H1 (cell line): ENCODE results near the gene C5orf46. TPM values are rescaled to one million over a fixed set of nuclear protein-coding genes. Genes with fewer than 3 reads are reported as not detected.

Source experiments
- CTCF ChIA-PET: fragments of 300-600 bp; sonication (Branson Sonifier 250); formaldehyde crosslinking; loops from one replicate; lab custom pipeline; 2021; ENCODE audit not compliant: partially characterized antibody; lab: Charles Lee
- POLR2A ChIA-PET: fragments of 300-600 bp; sonication (Branson Sonifier 250); formaldehyde crosslinking; loops from one replicate; lab custom pipeline; 2021; ENCODE audit warnings: inconsistent platforms; ENCODE audit not compliant: partially characterized antibody; lab: Charles Lee
- DNase-seq, 2 experiments: peaks; one replicate each; pipeline versions ENCODE4 v3.0.0 to v3.0.0-alpha.2; 2010 to 2022; ENCODE audit warnings: low spot score in 2 of 2, low read depth in 1 of 2, mixed read lengths in 1 of 2
- FAIRE-seq: peaks from 2 replicates; lab custom pipeline; 2011; peaks lifted over from hg19 to GRCh38; lab: Jason Lieb, UNC
- H2AFZ ChIP-seq: 2 replicates; pipeline ENCODE4 v1.8.1; 2012; ENCODE audit warnings: low read length, inconsistent platforms
- H2AK5ac ChIP-seq: 2 replicates; pipeline ENCODE4 v1.6.1; 2013; ENCODE audit warnings: low read depth, low read length
- H2BK120ac ChIP-seq: replicated peaks from 2 replicates; pipeline ENCODE3; 2013; ENCODE audit warnings: low read depth, low read length, inconsistent platforms
- H2BK12ac ChIP-seq: 2 replicates; pipeline ENCODE4 v1.6.1; 2013; ENCODE audit warnings: low read depth, low read length
- H2BK15ac ChIP-seq: 2 replicates; pipeline ENCODE4 v1.6.1; 2013; ENCODE audit warnings: low read length
- H2BK20ac ChIP-seq: 2 replicates; pipeline ENCODE4 v1.6.1; 2013; ENCODE audit warnings: low read length
- H2BK5ac ChIP-seq: 2 replicates; pipeline ENCODE4 v1.6.1; 2013; ENCODE audit warnings: low read depth, low read length
- H3K14ac ChIP-seq: 2 replicates; pipeline ENCODE4 v1.6.1; 2013; ENCODE audit warnings: inconsistent platforms; ENCODE audit not compliant: insufficient read length
- H3K18ac ChIP-seq: 2 replicates; pipeline ENCODE4 v1.6.1; 2013; ENCODE audit warnings: low read length; ENCODE audit errors: extremely low read depth
- H3K23ac ChIP-seq: 2 replicates; pipeline ENCODE4 v1.6.1; 2013; ENCODE audit warnings: inconsistent platforms; ENCODE audit not compliant: insufficient read length
- H3K23me2 ChIP-seq: 2 replicates; pipeline ENCODE4 v1.6.1; 2013; ENCODE audit warnings: low read depth, low read length
- H3K27ac ChIP-seq: 2 replicates; pipeline ENCODE4 v1.6.1; 2011; ENCODE audit warnings: low read depth, low read length, inconsistent platforms
- H3K27me3 ChIP-seq, 4 experiments: replicated peaks in 1 of 4; 1 replicate in 1 of 4; 2 replicates in 3 of 4; pipeline versions ENCODE4 v1.6.1 to v1.8.1; 2011 to 2013; ENCODE audit warnings: low read length in 3 of 4, mild to moderate bottlenecking in 3 of 4, inconsistent platforms in 2 of 4, mixed read lengths in 2 of 4, moderate library complexity in 1 of 4; ENCODE audit not compliant: control insufficient read depth in 3 of 4, insufficient read depth in 3 of 4; ENCODE audit errors: extremely low read depth in 1 of 4
- H3K36me3 ChIP-seq, 4 experiments: 2 replicates each; pipeline versions ENCODE4 v1.6.1 to v1.8.1; 2011 to 2013; ENCODE audit warnings: mild to moderate bottlenecking in 4 of 4, low read length in 3 of 4, moderate library complexity in 2 of 4, control low read depth in 1 of 4, inconsistent platforms in 1 of 4; ENCODE audit not compliant: insufficient read depth in 4 of 4, control insufficient read depth in 2 of 4
- H3K4ac ChIP-seq: replicated peaks from 2 replicates; pipeline ENCODE3; 2013; ENCODE audit warnings: low read length, low read depth, mixed read lengths, inconsistent platforms; ENCODE audit not compliant: insufficient read length
- H3K4me1 ChIP-seq, 4 experiments: replicated peaks in 1 of 4; 1 replicate in 1 of 4; 2 replicates in 3 of 4; pipeline versions ENCODE4 v1.6.1 to v1.8.1; 2011 to 2013; ENCODE audit warnings: low read length in 3 of 4, inconsistent platforms in 2 of 4, mixed read lengths in 1 of 4; ENCODE audit not compliant: insufficient read depth in 4 of 4, control insufficient read depth in 3 of 4
- H3K4me2 ChIP-seq, 2 experiments: 2 replicates each; pipeline versions ENCODE4 v1.6.1 to v1.8.1; 2011 to 2013; ENCODE audit warnings: low read depth in 2 of 2, low read length in 2 of 2, control low read depth in 1 of 2, inconsistent platforms in 1 of 2, mild to moderate bottlenecking in 1 of 2; ENCODE audit not compliant: insufficient read depth in 1 of 2
- H3K4me3 ChIP-seq, 4 experiments: fragments of 200-600, 300-600 bp in 1 of 4; sonication (generic), shearing (Covaris generic), sonication (Bioruptor Twin) in 1 of 4; 2 replicates each; pipeline versions ENCODE4 v1.5.1 to v1.8.1; 2011 to 2016; ENCODE audit warnings: low read length in 4 of 4, low read depth in 3 of 4, control low read depth in 2 of 4, inconsistent platforms in 2 of 4, mild to moderate bottlenecking in 2 of 4, mixed read lengths in 1 of 4, moderate library complexity in 1 of 4; ENCODE audit not compliant: insufficient read depth in 2 of 4; ENCODE audit errors: extremely low read depth in 1 of 4
- H3K56ac ChIP-seq: replicated peaks from 2 replicates; pipeline ENCODE3; 2013; ENCODE audit warnings: low read depth, mild to moderate bottlenecking, mixed read lengths, low read length, inconsistent platforms; ENCODE audit not compliant: insufficient read length
- H3K79me1 ChIP-seq: 2 replicates; pipeline ENCODE4 v1.6.1; 2013; ENCODE audit warnings: low read depth, low read length, control low read depth
- H3K79me2 ChIP-seq, 2 experiments: 2 replicates each; pipeline versions ENCODE4 v1.6.1 to v1.8.1; 2012 to 2013; ENCODE audit warnings: low read length in 2 of 2, mild to moderate bottlenecking in 2 of 2, inconsistent platforms in 1 of 2; ENCODE audit not compliant: insufficient read depth in 2 of 2, control insufficient read depth in 1 of 2
- H3K9ac ChIP-seq, 4 experiments: replicated peaks in 1 of 4; 1 replicate in 1 of 4; 2 replicates in 3 of 4; pipeline versions ENCODE4 v1.6.1 to v1.8.1; 2011 to 2013; ENCODE audit warnings: low read depth in 3 of 4, low read length in 3 of 4, control low read depth in 2 of 4, mild to moderate bottlenecking in 2 of 4, moderate library complexity in 2 of 4, inconsistent platforms in 1 of 4; ENCODE audit errors: extremely low read depth in 1 of 4
- H3K9me3 ChIP-seq, 2 experiments: 2 replicates each; pipeline versions ENCODE4 v1.6.1 to v1.8.1; 2012 to 2013; ENCODE audit warnings: mild to moderate bottlenecking in 2 of 2, moderate library complexity in 2 of 2, control low read depth in 1 of 2, inconsistent platforms in 1 of 2, low read depth in 1 of 2, low read length in 1 of 2, mixed read lengths in 1 of 2; ENCODE audit not compliant: insufficient read depth in 2 of 2
- H4K20me1 ChIP-seq, 2 experiments: replicated peaks in 1 of 2; 2 replicates each; pipeline versions ENCODE3 to v1.8.1; 2011 to 2013; ENCODE audit warnings: inconsistent platforms in 2 of 2, low read length in 2 of 2, mild to moderate bottlenecking in 1 of 2; ENCODE audit not compliant: insufficient read depth in 2 of 2, control insufficient read depth in 1 of 2
- H4K5ac ChIP-seq: 2 replicates; pipeline ENCODE4 v1.6.1; 2013; ENCODE audit warnings: low read length, low read depth, mixed read lengths, inconsistent platforms; ENCODE audit not compliant: insufficient read length
- H4K8ac ChIP-seq: 2 replicates; pipeline ENCODE4 v1.8.0; 2013; ENCODE audit warnings: mild to moderate bottlenecking, moderate library complexity, low read length, inconsistent platforms; ENCODE audit not compliant: insufficient read depth; ENCODE audit errors: extremely low read depth
- H4K91ac ChIP-seq: replicated peaks from 2 replicates; pipeline ENCODE3; 2013; ENCODE audit warnings: low read length, mixed read lengths, inconsistent platforms; ENCODE audit not compliant: insufficient read length
- CEBPB ChIP-seq: IDR thresholded peaks from 2 replicates; pipeline ENCODE4 v1.6.1; 2012; ENCODE audit warnings: low read depth, low read length
- POLR2AphosphoS5 ChIP-seq: IDR thresholded peaks from 2 replicates; pipeline ENCODE4 v1.6.1; 2011; ENCODE audit warnings: low read depth, low read length
- WGBS, 2 experiments: shearing (Covaris generic) in 1 of 2; methylation state at CpG; one replicate each; pipeline versions ENCODE4 v1.1.6 to v1.1.7; 2013 to 2015; ENCODE audit warnings: low lambda C conversion rate in 2 of 2, mixed read lengths in 2 of 2, inconsistent platforms in 1 of 2, low coverage in 1 of 2, missing lambda C conversion rate in 1 of 2; ENCODE audit not compliant: insufficient replicate concordance in 2 of 2, insufficient coverage in 1 of 2, insufficient read length in 1 of 2; ENCODE audit errors: extremely low coverage in 1 of 2, missing lambda C conversion rate in 1 of 2; 5-methylcytosine and 5-hydroxymethylcytosine counted together
- polyA plus RNA-seq, 7 experiments: library from polyadenylated mRNA; depleted of rRNA in 3 of 7; stranded (reverse) in 5 of 7; unstranded in 2 of 7; fragments of >200 nt in 5 of 7; fragments of 200-250 nt in 2 of 7; gene quantifications; 1 replicate in 5 of 7; 2 replicates in 1 of 7; 4 replicates in 1 of 7; pipeline versions ENCODE4 v1.2.1 to v1.2.3, GENCODE V29; 2011 to 2013; ENCODE audit warnings: missing spikeins in 2 of 7, mixed read lengths in 2 of 7
- total RNA-seq: library from RNA; stranded (reverse); fragmentation: NEBNext Ultra II Directional; extraction: Animal tissue kit (Norgen Biotek cat#: 25700); gene quantifications from 2 replicates; pipeline ENCODE4 v1.2.1, GENCODE V29; 2021

The C5orf46 gene
- total and polyA plus RNA-seq, 2 of the 8 experiments (the other 6 are each of a cell fraction or from before 2014, with no cell fraction given): not detected

DNA sequence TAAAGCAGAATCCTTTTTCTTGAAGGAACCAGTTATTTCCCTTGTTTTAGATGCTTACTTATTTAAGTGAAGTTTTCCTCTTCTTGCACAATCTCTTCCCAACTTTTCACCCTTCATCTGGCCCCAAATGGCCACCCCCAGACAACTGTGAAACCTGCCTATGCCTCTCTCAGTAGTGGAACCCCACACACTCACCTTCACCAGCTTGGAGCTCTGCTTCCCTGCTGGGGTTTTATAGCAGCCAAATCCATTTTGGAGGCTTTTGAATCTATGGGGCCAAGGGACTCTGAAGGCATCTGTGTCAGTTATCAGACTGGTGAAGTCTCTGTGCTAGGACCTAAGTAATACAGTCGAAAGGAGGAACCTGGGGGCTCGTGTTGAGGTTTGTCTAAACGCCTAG lies 52.0 kb downstream of the C5orf46 start:
- Histone ChIP-seq H3K79me2 (no peaks in the 10 kb centered on the region), H2BK20ac (no peak overlapping the region), H3K56ac (no peak overlapping the region), H3K9ac (no peak overlapping the region), H4K5ac (no peak overlapping the region), H3K4me1 (peaks cover 0 to 2% (median 1%) of the 10 kb centered on the region in 4 experiments; a peak in 2 of 7 replicates), H3K18ac (no peak overlapping the region), H3K4ac (no peak overlapping the region), H3K36me3 (peaks cover 0 to 4% (median 0%) of the 10 kb centered on the region in 4 experiments; a peak in 1 of 8 replicates), H4K8ac (no peak overlapping the region), H4K91ac (no peak overlapping the region), H2AK5ac (no peak overlapping the region), H3K79me1 (no peaks in the 10 kb centered on the region), H3K14ac (no peak overlapping the region), H3K27ac (no peak overlapping the region), H3K9me3 (no peaks in the 10 kb centered on the region), H2BK5ac (no peak overlapping the region), H2BK120ac (no peak overlapping the region), H2BK12ac (no peak overlapping the region), H2BK15ac (no peak overlapping the region), H3K4me2 (no peak overlapping the region), H3K23me2 (no peaks in the 10 kb centered on the region), H4K20me1 (no peaks in the 10 kb centered on the region), H2AFZ (no peak overlapping the region), H3K27me3 (peaks cover 0 to 2% (median 0%) of the 10 kb centered on the region in 4 experiments; a peak in 1 of 7 replicates), H3K4me3 (no peak overlapping the region), H3K23ac (no peak overlapping the region)
- CTCF ChIA-PET: interaction anchor here (1.2 to 9.2 kb wide), 4 partner anchors 27 to 78 kb away, joined by 3 to 126 read pairs (median 8); no protein-coding TSS in a partner anchor
- 64% methylated on average over 3 of the region's 3 CpGs; no CpG with 5 or more reads in 1 of the 2 experiments for WGBS, 2 experiments
- FAIRE-seq: no peak
- DNase-seq: no peak
- POLR2A ChIA-PET: interaction anchor here (0.6 to 26.7 kb wide), 14 partner anchors 8 to 1338 kb away, joined by 3 to 730 read pairs (median 5); partner anchors contain the start of gene SCGB3A2
- TF ChIP-seq POLR2AphosphoS5 (peak; percentile 84; the same call in 1 of the 2 replicates), CEBPB (peak; percentile 18; the same call in 1 of the 2 replicates)
